Stimulated activated CD8-positive, alpha-beta memory T cell treated with anti-CD3 and anti-CD28 coated beads, Interleukin-2, amount 100 ng/mL, for 48 hours (primary cell): Measurements from ENCODE around the gene RPS6KA5.
"Not testable (repeated sequence)": the region's sequence is repeated elsewhere in the genome, so short reads cannot be mapped to it uniquely, and the experiment has no call there.

Source experiments
- DNase-seq, 2 donors: peaks; one replicate each; pipeline ENCODE4 v3.0.0-alpha.2; 2020; ENCODE audit warnings: low read depth in 2 of 2

The RPS6KA5 gene

DNA sequence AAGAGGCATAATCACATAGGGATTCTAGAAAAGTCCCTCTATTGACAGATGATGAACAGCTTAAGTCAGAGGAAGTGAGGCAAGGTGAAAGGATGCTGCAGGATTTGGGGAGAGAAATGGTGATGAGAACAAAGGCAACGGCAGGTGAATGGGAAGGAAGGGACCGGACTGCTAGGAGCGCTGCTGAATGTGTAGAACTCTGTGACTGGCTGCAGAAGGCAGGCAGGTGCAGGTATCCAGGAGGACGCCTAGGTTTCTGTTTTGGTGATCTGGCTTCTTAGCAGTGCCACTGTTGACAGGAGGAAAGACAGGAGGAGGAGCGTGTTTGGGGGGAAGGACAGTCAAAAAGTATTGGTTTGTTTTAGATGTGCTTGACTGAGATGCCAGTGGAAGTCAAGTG lies 185.8 kb downstream of the RPS6KA5 start:
- no peak for DNase-seq

DNA sequence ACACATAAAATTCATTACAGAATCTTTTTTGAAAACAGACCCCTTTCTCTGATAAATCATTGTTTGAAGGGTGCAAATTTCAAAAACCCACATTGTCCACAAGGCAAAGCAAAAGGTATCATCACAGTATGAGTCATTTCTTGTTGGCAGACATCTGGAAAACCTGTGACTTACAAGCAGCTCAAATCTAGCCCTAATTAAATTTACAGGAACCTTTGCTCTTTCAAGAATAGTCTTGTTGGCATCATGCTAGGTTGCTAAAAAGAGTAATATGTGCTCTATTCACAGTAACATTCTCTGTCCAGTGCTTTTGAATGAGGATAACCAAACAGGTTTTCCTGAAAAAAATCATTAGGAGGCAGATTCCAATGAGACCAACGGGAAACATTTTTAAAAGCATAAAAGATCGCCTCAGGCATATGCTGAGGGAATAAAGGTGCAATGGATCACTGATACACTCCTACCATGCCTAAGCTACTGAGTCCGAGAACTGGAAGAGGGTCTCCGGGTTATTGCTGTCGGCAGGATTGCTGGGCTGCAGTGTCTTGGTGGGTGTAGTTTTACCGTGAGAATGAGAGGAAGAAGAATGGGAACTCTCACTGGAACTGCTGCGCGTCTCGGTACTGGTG lies 188.7 kb downstream of the RPS6KA5 start:
- no peak for DNase-seq

DNA sequence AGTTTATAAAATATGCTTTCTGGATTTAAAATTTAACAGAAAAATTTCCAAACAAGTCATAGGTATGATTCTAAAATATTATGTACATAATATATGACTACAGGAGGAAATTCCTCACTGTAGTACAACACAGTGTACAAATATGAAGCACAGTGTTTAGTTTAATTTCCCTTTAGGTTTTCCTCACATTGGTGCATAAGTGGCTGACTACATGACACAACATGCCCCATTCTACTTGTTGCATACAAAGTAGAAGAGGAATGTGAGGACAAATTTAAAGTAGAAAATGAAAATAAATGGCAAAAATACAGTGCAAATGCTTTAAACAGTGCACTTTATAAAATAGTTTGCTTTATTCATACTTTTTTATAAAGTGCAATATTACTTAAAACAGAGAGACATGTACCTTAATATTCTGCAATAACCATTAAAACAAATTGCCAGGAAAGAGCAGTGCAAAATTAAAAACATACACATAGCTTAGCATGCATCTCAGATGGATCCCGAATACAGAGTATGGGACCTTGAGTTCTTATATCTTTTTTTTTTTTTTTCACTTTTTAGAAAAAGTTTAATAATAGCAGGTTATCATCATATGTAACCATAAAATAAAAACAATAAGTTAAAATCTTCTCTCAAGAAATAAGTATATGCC lies 189.4 kb downstream of the RPS6KA5 start:
- DNase-seq = no peak

DNA sequence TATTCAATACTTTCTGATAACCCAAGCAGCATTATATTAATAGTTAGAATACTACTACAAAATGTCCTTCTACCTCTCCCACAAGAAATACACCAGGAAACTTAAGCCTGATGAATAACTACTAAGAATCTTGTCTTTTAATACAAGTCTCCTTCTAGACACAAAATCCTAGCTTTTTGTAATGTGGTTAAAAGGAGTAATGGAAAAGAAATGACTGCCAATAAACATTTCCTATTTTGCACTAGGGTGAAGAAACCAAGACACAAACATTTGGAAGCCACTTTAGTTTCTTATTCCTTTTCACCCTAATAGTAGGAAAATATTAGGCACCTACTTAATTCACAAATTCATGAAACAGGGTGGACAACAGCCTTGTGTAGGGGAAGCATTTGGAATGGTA lies 192.9 kb downstream of the RPS6KA5 start:
- DNase-seq = no peak

DNA sequence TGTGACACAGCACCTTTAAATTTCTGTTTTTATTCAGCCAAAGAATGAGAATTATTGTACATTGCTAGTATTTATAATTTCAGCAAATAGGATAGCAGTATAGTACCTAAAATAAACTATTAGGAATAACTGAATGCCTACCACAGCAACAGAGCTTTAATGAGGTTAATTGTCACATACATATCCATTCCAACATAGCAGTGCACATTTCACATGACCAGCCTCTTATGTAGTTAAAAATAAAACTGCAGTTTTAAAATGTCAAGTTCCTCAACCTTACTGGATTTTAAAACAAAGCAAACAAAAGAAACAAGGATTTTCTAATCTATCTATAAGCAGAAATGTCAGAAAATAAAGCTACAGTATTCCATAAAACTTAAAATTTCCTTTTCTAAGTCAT lies 193.6 kb downstream of the RPS6KA5 start:
- no peak for DNase-seq

DNA sequence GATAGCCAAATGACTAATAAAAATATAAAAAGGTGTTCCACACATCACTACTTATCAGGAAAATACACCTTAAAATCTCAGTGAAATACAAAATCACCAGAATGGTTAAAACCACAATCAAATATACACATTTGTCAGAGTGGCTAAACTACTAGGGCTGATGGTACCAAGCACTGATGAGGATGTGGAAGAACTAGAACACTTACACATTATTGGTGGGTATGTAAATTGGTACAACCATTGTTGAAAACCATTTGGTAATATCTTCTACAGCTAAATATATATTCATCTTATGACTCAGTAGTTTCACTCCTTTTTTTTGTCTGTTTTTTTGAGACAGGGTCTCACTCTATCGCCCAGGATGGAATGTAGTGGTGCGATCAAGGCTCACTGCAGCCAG lies 195.7 kb downstream of the RPS6KA5 start:
- no peak for DNase-seq

DNA sequence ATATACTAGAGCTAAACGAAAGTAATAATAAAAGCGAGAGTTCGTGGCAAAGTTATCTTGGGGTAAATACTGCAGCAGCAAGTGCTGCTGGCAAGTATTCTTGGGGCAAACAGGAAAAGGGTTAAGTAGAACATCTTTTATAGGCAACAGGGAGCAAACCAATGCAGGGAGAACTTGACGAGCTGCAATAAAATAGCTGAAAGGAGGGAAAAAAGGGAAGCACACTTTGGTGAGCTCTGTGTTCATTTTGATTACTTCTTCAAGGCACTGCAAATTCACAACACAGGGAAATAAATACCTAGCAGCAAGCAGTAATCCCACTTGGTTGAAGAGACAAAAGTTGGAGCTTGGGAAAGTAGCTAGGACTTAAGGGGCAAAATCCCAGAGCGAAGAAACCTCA lies 201.9 kb downstream of the RPS6KA5 start:
- DNase-seq = no peak

DNA sequence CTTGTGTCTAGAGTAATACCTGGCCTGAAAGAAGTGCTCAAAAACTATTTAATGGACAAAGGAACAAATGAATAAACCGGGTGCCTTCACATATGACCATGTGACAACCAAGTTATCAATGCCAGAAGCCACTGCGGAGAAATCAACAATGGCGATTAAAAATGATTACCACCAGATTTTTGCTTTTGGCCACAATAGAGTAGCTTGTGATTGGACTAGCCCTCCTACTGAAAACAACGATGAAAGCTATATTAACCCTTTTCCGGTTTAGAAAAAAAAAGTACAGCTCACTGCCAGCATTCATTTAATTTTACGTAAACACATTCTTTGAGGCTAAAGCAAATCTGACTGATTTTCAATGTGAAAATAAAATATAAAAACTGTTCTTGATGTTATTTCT lies 202.6 kb downstream of the RPS6KA5 start:
- DNase-seq = no peak

DNA sequence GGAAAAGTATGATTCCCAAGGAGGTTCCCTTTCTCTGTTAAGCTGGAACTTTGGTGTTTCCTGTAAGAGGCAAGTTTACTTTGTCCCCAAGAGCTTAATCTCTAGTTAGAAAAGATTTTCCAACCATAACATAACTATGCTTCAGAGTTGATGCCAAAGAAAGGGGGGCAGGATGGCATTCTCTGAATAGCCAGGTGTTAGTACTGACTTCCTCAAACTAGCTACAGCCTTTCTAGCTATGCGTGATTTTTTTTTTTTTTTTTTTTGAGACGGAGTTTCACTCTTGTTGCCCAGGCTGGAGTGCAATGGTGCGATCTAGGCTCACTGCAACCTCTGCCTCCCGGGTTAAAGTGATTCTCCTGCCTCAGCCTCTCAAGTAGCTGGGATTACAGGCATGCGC lies 204.3 kb downstream of the RPS6KA5 start:
- DNase-seq = not testable (repeated sequence)

DNA sequence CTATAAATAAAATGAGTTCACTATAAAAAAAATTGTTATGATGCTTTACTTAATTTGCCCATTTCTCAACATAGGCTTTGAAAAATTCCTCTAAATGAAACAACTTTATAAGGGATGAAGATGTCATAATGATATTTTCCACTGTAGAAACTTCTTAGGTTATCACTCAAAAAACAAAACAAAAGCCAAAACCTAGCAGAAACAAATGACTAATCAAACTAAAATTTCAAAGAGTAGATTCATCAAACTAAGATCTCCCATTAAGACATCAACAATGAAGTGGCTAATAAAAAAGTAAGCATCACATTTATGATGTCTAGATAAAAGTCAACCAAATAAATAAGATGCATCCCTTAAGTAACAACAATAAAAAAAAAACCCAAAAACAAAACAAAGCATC lies 207.3 kb downstream of the RPS6KA5 start:
- DNase-seq = no peak

DNA sequence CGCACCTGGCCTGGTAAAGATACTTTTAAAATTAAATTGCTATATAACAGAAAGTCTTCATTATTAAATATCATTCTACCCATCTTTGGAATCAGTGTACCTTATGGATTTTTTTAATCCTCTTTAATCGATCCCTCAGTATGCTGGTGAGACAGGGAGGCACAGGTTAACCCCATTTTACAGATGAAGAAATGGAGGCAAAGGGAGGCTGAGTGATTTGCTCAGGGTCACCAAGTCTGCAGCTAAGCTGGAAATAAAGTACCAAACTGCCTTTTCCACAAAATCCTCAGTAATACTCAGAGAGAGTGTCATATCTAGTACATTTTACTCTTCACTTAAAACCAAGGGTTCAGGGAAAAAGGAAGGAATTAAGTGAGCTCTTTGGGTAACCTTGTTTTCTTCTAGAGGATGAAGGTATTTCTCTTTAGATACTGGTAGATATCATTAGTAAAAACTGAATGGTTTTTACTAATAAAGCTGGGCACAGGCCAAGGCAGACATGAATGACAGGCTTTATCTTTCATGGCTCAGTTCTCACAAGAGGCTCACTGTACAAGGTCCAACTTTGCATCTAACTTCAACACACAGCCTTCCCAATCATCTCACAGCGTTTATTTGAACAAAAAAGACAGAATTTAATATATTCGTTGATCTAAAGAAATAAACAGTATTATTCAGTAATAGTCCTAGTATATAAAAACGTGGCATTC lies 209.0 kb downstream of the RPS6KA5 start:
- DNase-seq = no peak

DNA sequence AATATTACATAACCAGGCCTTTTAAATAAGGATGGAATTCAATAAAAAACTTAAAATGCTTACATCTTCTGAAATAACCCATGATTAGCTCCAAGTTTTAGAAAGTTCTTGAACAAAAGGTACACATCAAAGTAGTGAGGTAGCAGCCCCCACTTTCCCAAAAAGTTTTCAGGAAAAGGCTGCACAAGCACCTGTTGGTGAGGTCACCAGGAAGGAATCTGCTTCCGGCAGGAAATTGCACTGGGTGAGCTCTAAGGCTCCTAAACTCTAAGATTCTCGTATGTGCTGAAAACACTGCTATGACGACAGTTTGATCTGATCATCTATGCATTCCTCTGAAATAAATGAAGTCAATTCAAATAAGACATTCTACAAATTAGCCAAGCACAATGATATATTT lies 210.0 kb downstream of the RPS6KA5 start:
- no peak for DNase-seq

DNA sequence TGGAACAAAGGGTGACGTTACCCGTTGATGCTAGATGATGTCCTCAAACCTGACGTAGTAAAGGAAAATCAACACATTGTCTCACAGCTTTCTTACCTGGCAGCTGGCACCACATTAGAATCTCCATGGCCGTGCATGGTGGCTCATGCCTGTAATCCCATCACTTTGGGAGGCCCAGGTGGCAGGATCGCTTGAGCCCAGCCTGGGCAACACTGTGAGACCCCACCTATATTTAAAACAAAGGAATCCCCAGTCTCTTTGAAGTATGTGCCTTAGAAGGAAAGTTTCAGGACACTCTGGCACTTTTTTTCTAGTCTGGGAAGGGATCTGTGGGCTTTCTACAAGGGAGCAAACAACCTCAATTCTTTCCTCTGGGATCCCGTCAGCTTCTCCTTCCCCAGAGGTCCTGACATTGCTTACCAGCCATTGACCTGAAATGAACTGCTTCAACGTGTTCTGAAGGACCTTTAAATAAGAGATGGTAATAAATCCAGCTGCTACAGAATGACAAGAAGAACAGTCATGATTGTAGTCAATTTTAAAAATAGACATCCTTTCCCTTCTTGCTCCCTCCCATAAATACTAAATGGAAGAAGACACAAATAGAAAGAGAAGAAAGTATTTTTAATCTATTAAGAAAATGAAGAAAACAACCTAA lies 210.5 kb downstream of the RPS6KA5 start:
- DNase-seq = no peak

DNA sequence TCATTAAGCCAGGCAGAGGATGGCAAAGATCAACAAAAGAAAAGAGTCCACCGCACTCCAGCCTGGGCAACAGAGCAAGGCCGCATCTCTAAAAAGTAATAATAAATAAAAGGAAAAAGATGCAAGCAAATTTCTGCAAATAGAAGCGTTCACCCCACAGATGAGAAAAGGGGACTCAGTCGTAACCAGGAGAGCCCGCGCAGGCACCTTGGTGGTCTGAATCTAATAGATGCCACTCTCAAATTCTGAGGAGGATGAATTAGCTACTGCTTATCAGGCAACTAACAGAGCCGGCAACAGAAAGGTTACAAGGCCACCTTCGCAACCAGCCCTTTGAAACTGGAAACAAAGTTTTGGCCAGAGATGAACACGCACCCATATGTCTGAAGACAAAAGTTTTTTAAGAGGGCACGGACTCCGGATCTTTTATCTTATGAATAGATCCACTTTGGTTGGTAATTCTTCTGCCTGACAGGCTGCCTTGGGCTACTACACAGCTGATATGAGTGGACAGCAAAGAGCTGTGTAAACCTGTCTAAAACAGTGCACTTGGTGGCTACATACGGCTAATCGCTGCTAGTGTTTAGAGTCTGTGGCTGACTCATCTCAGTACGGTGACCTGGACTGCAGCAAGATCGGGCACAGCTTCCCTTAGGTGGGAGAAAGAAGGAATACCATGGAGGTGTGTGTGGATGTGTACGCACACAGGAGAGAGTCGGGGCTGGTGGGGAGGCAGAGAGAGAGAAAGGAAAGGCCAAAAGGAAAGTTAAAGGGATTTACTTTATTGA lies 211.3 kb downstream of the RPS6KA5 start:
- no peak for DNase-seq

DNA sequence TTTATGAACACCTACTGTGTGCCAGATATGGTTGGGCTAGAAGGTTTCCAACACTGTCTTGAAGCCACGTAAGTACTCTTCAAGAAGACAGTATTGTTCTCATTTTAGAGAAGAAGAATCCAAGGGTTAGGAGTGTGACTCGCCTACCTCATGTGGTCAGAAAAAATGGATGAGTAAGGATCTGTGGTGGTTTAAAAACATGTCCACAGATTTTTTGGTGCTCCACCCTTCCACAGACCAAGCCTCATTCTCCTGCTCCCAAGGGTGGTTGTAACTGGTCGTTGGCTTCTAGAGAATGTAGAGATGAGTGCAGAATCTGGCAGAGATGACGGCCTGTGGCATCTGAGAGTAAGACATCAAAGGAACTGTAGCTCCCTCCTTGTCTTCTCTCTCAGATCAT lies 213.9 kb downstream of the RPS6KA5 start:
- DNase-seq = no peak

DNA sequence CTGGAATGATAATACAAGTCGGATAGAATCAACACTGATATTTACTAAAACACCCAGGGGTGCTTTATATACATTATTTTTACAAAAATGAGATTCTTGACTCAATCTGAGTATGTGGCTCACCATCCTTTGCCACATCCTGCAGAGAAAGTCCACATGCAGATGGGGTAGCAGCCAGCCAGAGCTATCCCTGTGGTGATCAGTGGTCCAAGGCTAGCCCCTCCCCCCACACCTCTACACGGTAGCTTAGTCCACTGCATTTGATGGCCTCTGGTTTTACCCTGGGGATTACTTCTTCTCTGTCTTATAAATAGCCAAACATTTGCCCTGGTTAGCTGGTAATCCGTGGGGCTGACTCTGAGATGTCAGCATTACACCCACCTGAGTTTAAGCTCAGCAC lies 216.1 kb downstream of the RPS6KA5 start:
- no peak for DNase-seq

DNA sequence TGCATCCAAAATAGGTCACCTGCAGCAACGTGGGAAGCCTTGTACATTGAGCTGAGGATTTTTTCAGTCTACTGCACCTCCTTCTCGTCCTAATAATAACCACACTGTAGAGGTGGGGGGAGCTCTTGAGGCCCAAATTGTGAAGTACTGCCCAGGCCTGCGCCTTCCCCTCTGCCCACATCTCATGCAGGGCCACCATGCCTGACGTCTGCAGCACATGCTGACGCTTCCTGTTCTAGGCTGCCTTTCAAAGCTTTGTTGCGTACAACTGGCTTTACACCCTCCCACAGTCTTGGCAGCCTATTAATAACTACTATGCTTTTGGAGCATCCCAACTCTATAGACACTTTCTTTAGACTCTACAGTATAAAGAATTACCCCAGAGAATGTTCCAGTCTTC lies 217.7 kb downstream of the RPS6KA5 start:
- DNase-seq = no peak

DNA sequence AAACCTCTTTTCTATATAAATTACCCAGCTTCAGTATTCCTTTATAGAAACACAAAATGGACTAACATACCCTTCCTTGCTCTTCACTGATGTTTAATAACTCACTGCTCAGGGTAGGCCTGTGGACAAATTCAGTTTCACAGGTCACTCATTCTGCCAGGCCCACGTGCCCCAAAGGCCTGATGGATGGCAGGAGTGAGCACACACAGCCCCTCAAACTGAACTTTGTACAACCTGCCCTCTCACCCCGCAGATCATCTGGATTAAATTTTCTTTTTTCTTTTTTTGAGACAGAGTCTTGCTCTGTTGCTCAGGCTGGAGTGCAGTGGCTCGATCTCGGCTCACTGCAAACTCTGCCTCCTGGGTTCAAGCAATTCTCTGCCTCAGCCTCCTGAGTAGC lies 219.8 kb downstream of the RPS6KA5 start:
- DNase-seq = not testable (repeated sequence)

DNA sequence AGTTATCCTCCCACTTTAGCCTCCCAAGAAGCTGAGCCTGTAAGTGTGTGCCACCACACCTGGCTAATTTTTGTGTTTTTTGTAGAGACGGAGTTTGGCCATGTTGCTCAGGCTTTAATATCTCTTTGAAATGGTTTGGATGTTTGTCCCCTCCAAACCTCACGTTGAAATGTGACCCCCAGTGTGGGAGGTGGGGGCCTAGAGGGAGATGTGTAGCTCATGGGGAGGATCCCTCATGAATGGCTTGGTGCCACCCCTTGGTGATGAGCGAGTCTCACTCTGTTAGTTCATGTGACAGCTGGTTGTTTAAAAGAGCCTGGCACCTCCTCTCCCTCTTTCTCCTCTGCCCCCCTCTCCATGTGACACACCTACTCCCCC lies 220.6 kb downstream of the RPS6KA5 start:
- no peak for DNase-seq

DNA sequence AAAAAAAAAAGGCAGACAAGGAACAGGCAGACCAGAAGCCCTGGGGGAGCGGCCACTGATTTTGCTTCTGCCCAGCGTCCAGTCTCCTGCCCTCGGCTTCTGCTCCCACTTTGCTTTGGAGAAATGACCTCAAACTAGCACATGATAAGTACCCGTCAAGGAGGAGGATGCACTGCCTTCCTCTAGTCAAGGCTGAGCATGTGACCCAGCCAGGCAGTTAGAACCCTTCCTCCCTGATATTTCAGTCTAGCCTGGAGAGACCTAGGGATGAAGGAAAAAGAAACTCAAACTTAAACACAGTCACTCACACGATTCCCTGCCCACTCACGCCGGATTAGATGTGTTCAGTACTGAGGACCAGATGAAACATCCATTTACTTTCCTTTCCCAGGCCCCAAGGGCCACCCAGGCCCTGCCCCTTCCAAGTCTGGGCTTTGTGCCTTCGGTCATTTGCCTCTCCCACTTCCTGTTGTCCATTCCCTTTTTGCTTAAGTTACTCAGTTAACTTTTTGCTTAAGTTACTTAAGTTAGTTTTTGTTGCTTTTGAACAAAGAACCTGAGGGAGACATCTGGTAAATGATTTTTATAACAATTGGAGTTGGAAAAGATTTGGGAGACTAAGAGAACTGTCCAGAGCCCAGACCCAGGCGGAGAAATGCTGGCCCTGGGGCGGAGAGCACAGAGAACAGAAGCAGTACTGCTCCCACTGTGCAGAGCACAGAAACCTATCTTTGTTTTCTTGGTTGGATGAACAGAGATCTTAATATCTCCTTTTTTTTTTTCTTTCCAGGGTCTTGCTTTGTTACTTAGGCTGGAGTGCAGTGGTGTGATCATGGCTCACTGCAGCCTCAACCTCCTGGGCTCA lies 221.2 kb downstream of the RPS6KA5 start:
- no peak for DNase-seq

DNA sequence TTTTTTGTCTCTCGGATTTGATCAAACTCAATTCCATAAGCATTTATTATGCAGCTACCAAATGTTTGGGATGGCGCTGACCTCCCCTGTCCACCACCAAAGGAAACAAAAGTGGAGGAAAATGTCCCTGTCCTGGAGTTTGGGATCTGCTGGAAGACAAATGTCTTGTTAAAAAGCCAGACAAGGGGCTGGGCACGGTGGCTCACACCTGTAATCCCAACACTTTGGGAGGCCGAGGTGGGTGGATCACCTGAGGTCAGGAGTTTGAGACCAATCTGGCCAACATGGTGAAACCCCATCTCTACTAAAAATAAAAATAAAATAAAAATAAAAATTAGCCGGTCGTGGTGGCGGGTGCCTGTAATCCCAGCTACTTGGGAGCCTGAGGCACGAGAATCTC lies 221.9 kb downstream of the RPS6KA5 start:
- DNase-seq = not testable (repeated sequence)
